Small intestine (tissue), 7 donors: ENCODE measurements around the gene PPM1G. TPM values are rescaled to one million over a fixed set of nuclear protein-coding genes. Genes with fewer than 3 reads are reported as not detected.
A peak's percentile ranks its signal among the peaks of the same experiment; 100 is the strongest.

ENCODE experiments used
- DNase-seq, 2 donors: peaks; one replicate each; pipeline versions ENCODE4 v3.0.0 to v3.0.0-alpha.2; 2013
- FAIRE-seq: peaks from 2 replicates; lab custom pipeline; 2012; peaks lifted over from hg19 to GRCh38; lab: Jason Lieb, UNC
- H3K27ac ChIP-seq, 3 donors: one replicate each; pipeline ENCODE4 v1.5.1; 2013; ENCODE audit warnings: low read length in 2 of 3, mild to moderate bottlenecking in 2 of 3, control low read depth in 1 of 3, inconsistent platforms in 1 of 3, low read depth in 1 of 3, moderate library complexity in 1 of 3
- H3K27me3 ChIP-seq, 3 donors: one replicate each; pipeline ENCODE4 v1.6.1; 2013; ENCODE audit warnings: low read length in 3 of 3, inconsistent platforms in 1 of 3; ENCODE audit not compliant: control insufficient read depth in 3 of 3, insufficient read depth in 3 of 3
- H3K36me3 ChIP-seq, 3 donors: one replicate each; pipeline ENCODE4 v1.6.1; 2013; ENCODE audit warnings: low read length in 3 of 3, inconsistent platforms in 1 of 3, low read depth in 1 of 3, mild to moderate bottlenecking in 1 of 3, moderate library complexity in 1 of 3; ENCODE audit not compliant: control insufficient read depth in 3 of 3, insufficient read depth in 2 of 3
- H3K4me1 ChIP-seq, 3 donors: one replicate each; pipeline ENCODE4 v1.6.1; 2013; ENCODE audit warnings: low read length in 2 of 3, inconsistent platforms in 1 of 3, low read depth in 1 of 3, mild to moderate bottlenecking in 1 of 3, moderate library complexity in 1 of 3; ENCODE audit not compliant: control insufficient read depth in 3 of 3, insufficient read depth in 2 of 3
- H3K4me3 ChIP-seq, 3 donors: one replicate each; pipeline ENCODE4 v1.5.1; 2013; ENCODE audit warnings: low read length in 3 of 3, control low read depth in 1 of 3, inconsistent platforms in 1 of 3, low read depth in 1 of 3, mild to moderate bottlenecking in 1 of 3, moderate library complexity in 1 of 3
- H3K9me3 ChIP-seq, 2 donors: one replicate each; pipeline ENCODE4 v1.6.1; 2013; ENCODE audit warnings: low read depth in 1 of 2, low read length in 1 of 2; ENCODE audit not compliant: control insufficient read depth in 2 of 2, insufficient read depth in 1 of 2
- WGBS, 3 donors: extraction: QIAGEN DNeasy Blood & Tissue Kit; methylation state at CpG; one replicate each; pipeline ENCODE4 v1.1.7; 2013; 5-methylcytosine and 5-hydroxymethylcytosine counted together
- polyA plus RNA-seq, 4 donors: library from polyadenylated mRNA; stranded (reverse) in 3 of 4; unstranded in 1 of 4; fragments of 200-250 nt in 3 of 4; fragments of 120-200 nt in 1 of 4; gene quantifications; one replicate each; pipeline versions ENCODE4 v1.2.1 to v1.2.3, GENCODE V29; 2013
- donor health status: healthy with polysubstance abuse.
- donor health status: control.
- donor health status: control.
- donor health status: Bipolar disorder and iron deficiency.
- donor health status: healthy.

PPM1G gene
- polyA plus RNA-seq, 4 donors = 44.1 to 93.1 (median 53.0) TPM

- Histone ChIP-seq H3K9me3 (no peaks in the 10 kb centered on the region), H3K27ac (peak overlapping the region; percentile 33 to 82 (median 76)), H3K4me3 (peak overlapping the region; percentile 22 to 59 (median 52)), H3K27me3 (no peaks in the 10 kb centered on the region), H3K36me3 (peaks cover 18 to 60% (median 19%) of the 10 kb centered on the region in 3 donors), H3K4me1 (peaks cover 0 to 33% (median 0%) of the 10 kb centered on the region in 3 donors)
- 8 to 49% (median 46%) methylated on average over 6 of the region's 6 CpGs for WGBS, 3 donors
- FAIRE-seq (no peak), DNase-seq (peak in 1 of 2 donors; percentile 42)
These were observed 33.5 kb upstream of the PPM1G start for GRCh38 chr2:27442920-27443282.

DNA sequence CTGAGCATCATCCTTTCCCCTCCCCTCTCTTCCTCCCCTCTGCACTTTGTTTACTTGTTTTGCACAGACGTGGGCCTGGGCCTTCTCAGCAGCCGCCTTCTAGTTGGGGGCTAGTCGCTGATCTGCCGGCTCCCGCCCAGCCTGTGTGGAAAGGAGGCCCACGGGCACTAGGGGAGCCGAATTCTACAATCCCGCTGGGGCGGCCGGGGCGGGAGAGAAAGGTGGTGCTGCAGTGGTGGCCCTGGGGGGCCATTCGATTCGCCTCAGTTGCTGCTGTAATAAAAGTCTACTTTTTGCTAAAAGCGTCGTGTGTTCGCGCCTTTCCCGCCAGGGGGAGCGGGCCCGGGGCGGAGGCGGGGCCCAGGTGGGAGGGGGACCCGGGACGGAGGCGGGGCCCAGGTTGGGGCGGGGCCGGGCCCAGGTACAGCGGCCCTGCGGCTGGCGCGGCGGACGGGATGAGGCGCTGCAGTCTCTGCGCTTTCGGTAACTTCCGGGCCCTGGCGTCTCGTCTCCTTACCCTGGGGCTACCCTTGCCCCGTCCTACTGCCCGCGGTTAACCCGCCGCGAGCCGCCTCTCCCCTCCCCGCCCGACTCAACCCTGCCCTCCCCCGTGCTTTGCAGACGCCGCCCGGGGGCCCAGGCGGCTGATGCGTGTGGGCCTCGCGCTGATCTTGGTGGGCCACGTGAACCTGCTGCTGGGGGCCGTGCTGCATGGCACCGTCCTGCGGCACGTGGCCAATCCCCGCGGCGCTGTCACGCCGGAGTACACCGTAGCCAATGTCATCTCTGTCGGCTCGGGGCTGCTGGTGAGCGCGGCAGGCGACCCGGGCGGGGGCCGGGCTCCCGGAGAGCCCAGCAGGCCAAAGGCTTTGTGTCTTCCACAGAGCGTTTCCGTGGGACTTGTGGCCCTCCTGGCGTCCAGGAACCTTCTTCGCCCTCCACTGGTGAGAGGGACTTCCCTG is 32.8 kb upstream of the PPM1G start, which contains the start of gene KRTCAP3:
KRTCAP3 (plus strand) TSS at position 424 of the 962 bp plus-strand sequence; CDS start at position 456, 32 bp downstream.
- WGBS, 3 donors = 18 to 43% (median 29%) methylated on average over 71 to 80 of the region's 80 CpGs
- Histone ChIP-seq H3K9me3 (no peaks in the 10 kb centered on the region), H3K27ac (peak within 1 kb of the TSS; percentile 33 to 82 (median 76)), H3K27me3 (no peaks in the 10 kb centered on the region), H3K36me3 (peaks cover 19 to 61% (median 19%) of the 10 kb centered on the region in 3 donors), H3K4me1 (peaks cover 0 to 33% (median 0%) of the 10 kb centered on the region in 3 donors), H3K4me3 (peak within 1 kb of the TSS; percentile 22 to 59 (median 52))
- FAIRE-seq = no peak
- peak; percentile 84 to 90 for DNase-seq

DNA sequence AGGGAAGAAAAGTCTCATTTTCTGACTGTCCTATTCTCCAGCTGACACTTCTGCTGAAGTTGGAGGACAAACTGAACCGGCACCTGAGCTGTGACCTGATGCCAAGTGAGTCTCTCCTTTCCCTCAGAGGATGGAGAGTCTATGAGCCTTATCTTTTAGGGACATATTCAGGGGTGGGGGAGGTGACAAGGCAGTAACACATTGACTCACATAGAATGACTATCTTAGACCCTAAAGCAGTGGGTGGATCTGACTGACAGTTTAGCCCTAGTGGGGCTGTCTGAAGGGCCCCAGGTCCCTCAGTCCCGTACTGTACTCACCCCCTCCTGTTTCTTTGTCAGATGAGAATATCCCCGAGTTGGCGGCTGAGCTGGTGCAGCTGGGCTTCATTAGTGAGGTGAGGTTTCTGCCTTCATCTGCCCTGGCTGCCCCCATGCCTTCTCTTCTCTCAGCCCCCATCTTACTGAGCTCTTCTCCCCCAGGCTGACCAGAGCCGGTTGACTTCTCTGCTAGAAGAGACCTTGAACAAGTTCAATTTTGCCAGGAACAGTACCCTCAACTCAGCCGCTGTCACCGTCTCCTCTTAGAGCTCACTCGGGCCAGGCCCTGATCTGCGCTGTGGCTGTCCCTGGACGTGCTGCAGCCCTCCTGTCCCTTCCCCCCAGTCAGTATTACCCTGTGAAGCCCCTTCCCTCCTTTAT is 32.0 kb upstream of the PPM1G start:
- WGBS, 3 donors = 79 to 82% (median 81%) methylated on average over 10 of the region's 10 CpGs
- Histone ChIP-seq H3K36me3 (peaks cover 26 to 70% (median 27%) of the 10 kb centered on the region in 3 donors), H3K4me3 (no peak overlapping the region), H3K27ac (no peak overlapping the region), H3K9me3 (no peaks in the 10 kb centered on the region), H3K27me3 (no peaks in the 10 kb centered on the region), H3K4me1 (peaks cover 0 to 32% (median 0%) of the 10 kb centered on the region in 3 donors)
- FAIRE-seq (no peak), DNase-seq (no peak)

- Histone ChIP-seq H3K9me3 (no peaks in the 10 kb centered on the region), H3K27ac (no peak overlapping the region), H3K4me3 (no peak overlapping the region), H3K4me1 (peaks cover 0 to 4% (median 1%) of the 10 kb centered on the region in 3 donors), H3K27me3 (no peaks in the 10 kb centered on the region), H3K36me3 (peaks cover 38 to 52% (median 40%) of the 10 kb centered on the region in 3 donors)
- FAIRE-seq (no peak), DNase-seq (no peak)
- 90 to 93% (median 91%) methylated on average over 6 of the region's 6 CpGs for WGBS, 3 donors
These were observed 26.2 kb upstream of the PPM1G start for GRCh38 chr2:27435628-27436027.

GRCh38 chr2:27431395-27431794 is 22.0 kb upstream of the PPM1G start:
- Histone ChIP-seq H3K27ac (no peak overlapping the region), H3K4me3 (no peak overlapping the region), H3K36me3 (peaks cover 21 to 24% (median 22%) of the 10 kb centered on the region in 3 donors), H3K4me1 (peaks cover 1 to 9% (median 7%) of the 10 kb centered on the region in 3 donors), H3K27me3 (no peaks in the 10 kb centered on the region), H3K9me3 (no peaks in the 10 kb centered on the region)
- FAIRE-seq (no peak), DNase-seq (peak in 1 of 2 donors; percentile 10)

- peaks cover 4 to 7% (median 5%) of the 10 kb centered on the region in 3 donors for H3K36me3 ChIP-seq
- peaks cover 1 to 9% (median 7%) of the 10 kb centered on the region in 3 donors for H3K4me1 ChIP-seq
- 0 to 1% (median 0%) methylated on average over 36 to 51 of the region's 51 CpGs for WGBS, 3 donors
- peak overlapping the region; percentile 92 to 100 (median 99) for H3K27ac ChIP-seq
- FAIRE-seq (no peak), DNase-seq (peak; percentile 83 to 94)
- peak overlapping the region; percentile 78 to 99 (median 88) for H3K4me3 ChIP-seq
- no peaks in the 10 kb centered on the region for H3K9me3 ChIP-seq
- H3K27me3 ChIP-seq = no peaks in the 10 kb centered on the region
These were observed 19.7 kb upstream of the PPM1G start for GRCh38 chr2:27428978-27429541.

DNA sequence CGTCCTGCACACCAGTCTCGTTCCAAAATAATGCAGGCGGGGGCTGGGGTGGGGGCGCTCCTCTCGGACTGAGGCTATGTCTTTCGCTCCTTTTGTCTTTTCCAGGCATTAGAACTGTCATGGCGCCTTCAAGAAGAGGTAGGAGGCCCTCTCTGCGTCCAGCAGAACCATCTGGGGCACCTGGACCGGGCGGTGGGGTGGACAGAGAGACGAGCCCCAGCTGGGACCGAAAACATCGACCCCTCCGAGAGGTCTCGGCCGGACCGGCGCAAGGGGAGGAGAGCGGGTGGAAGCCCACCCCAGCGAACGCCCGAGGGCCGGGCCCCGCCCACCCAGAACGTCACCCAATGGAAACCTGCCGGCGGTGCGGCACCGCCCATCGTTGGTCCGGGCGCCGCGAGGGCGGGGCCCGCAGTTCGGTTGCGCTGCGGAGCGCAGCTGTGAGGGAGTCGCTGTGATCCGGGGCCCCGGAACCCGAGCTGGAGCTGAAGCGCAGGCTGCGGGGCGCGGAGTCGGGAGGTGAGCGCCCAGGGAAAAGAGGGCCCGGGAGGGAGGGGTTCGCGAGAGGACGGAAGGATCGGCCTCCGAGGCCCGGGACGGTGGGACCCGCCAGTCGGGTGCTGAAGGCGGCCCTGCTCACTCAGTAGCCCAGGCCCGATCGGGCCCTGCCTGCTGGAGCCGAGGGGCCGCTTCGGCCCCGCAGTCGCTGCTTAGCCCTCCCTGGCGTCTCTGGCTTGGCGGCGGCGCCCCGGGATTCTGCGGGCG is 19.0 kb upstream of the PPM1G start, which contains the start of gene NRBP1:
NRBP1 (plus strand) TSS at position 419 of the 765 bp plus-strand sequence. CDS start 4,643 bp downstream, outside the sequence.
- peaks cover 1 to 9% (median 7%) of the 10 kb centered on the region in 3 donors for H3K4me1 ChIP-seq
- peak within 1 kb of the TSS; percentile 78 to 99 (median 88) for H3K4me3 ChIP-seq
- WGBS, 3 donors = 0% methylated on average over 50 to 75 of the region's 75 CpGs
- H3K27ac ChIP-seq = peak within 1 kb of the TSS; percentile 92 to 100 (median 99)
- FAIRE-seq (no peak), DNase-seq (peak; percentile 93 to 98)
- H3K9me3 ChIP-seq = no peaks in the 10 kb centered on the region
- no peaks in the 10 kb centered on the region for H3K27me3 ChIP-seq
- peaks cover 2 to 4% (median 3%) of the 10 kb centered on the region in 3 donors for H3K36me3 ChIP-seq
